ENCODE results near the gene AHI1.

DNA sequence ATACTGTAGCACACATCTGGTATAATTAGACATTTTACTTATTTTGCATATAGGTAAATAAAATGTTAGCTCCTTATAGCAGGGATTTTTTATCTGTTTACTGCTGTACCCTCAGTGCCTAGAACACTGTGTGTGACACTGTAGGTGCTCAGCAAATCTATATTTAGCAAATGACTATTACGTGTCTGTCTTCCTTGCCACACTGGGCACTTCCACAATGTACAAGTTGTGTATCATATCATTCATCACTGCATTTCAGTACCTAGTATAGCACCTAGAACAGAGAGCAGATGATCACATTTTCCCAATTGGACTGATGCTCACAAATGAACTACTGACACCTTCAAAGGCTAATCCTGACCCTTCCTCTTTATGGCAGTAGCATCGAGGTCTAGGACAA lies 200.8 kb downstream of the AHI1 start:
- TF ChIP-seq CTCF (conservative IDR thresholded peaks at IDR 0.05 in 1 of 2, IDR thresholded peaks at IDR 0.05 in 1 of 2; ENCODE audit: low read depth in 1 of 2, low read length in 2 of 2) = no peak
- TF ChIP-seq EZH2 (IDR thresholded peaks at IDR 0.05; ENCODE audit: low read length, missing control alignments) = no peak
